SK-N-SH (cell line): ENCODE data around the gene PNN. TPM values are rescaled to one million over a fixed set of nuclear protein-coding genes. Genes with fewer than 3 reads are reported as not detected.
A peak's percentile ranks its signal among the peaks of the same experiment; 100 is the strongest.

Experiments
- CTCF ChIA-PET: fragments of 300-600, 350-600 bp; formaldehyde crosslinking; extraction: SDS; loops from one replicate; lab custom pipeline; 2021; lab: Yijun Ruan, JAX
- POLR2A ChIA-PET: fragments of 350-600 bp; sonication (Branson Sonifier 250); formaldehyde crosslinking; extraction: SDS; loops from one replicate; lab custom pipeline; 2020; ENCODE audit warnings: antibody characterized with exemption, inconsistent platforms; lab: Yijun Ruan, JAX
- DNase-seq: peaks from one replicate; pipeline ENCODE4 v3.0.0; 2012
- H2AFZ ChIP-seq: fragments of 200-600 bp; sonication (generic); 2 replicates; pipeline ENCODE4 v1.8.1; 2016; ENCODE audit warnings: antibody characterized with exemption, mild to moderate bottlenecking, low read depth
- H3F3A ChIP-seq: fragments of 200-600 bp; sonication (generic); replicated peaks from 2 replicates; pipeline ENCODE3; 2016; ENCODE audit warnings: antibody characterized with exemption, mild to moderate bottlenecking; ENCODE audit not compliant: insufficient read depth
- H3K27ac ChIP-seq, 2 experiments: fragments of 200-500 bp in 1 of 2; fragments of 200-600 bp in 1 of 2; sonication (Bioruptor generic) in 1 of 2; sonication (generic), shearing (Covaris generic) in 1 of 2; 2 replicates each; pipeline versions ENCODE4 v1.5.1 to v1.6.1; 2014 to 2016; ENCODE audit warnings: low read depth in 2 of 2, inconsistent platforms in 1 of 2, low read length in 1 of 2, mild to moderate bottlenecking in 1 of 2, mixed read lengths in 1 of 2
- H3K27me3 ChIP-seq: fragments of 200-600 bp; sonication (generic), shearing (Covaris generic); 2 replicates; pipeline ENCODE4 v1.6.1; 2016; ENCODE audit warnings: mixed run types; ENCODE audit not compliant: insufficient read depth
- H3K36me3 ChIP-seq, 2 experiments: fragments of 200-500 bp in 1 of 2; fragments of 200-600 bp in 1 of 2; sonication (Bioruptor generic) in 1 of 2; sonication (generic) in 1 of 2; replicated peaks in 1 of 2; 2 replicates each; pipeline versions ENCODE3 to v1.5.1; 2014 to 2016; ENCODE audit warnings: low read length in 1 of 2, mild to moderate bottlenecking in 1 of 2; ENCODE audit not compliant: insufficient read depth in 2 of 2, control insufficient read depth in 1 of 2
- H3K4me1 ChIP-seq, 2 experiments: fragments of 200-500 bp in 1 of 2; fragments of 200-600 bp in 1 of 2; sonication (Bioruptor generic) in 1 of 2; sonication (generic), shearing (Covaris generic) in 1 of 2; 2 replicates each; pipeline versions ENCODE4 v1.5.1 to v1.6.1; 2014 to 2016; ENCODE audit warnings: low read depth in 1 of 2, low read length in 1 of 2, mixed run types in 1 of 2; ENCODE audit not compliant: insufficient read depth in 2 of 2, control insufficient read depth in 1 of 2
- H3K4me2 ChIP-seq: fragments of 200-600 bp; sonication (generic), shearing (Covaris generic); 2 replicates; pipeline ENCODE4 v1.6.1; 2017; ENCODE audit warnings: mixed run types
- H3K4me3 ChIP-seq, 2 experiments: fragments of 200-500 bp in 1 of 2; fragments of 200-600 bp in 1 of 2; sonication (Bioruptor generic) in 1 of 2; sonication (generic), shearing (Covaris generic) in 1 of 2; 2 replicates each; pipeline versions ENCODE4 v1.5.1 to v1.8.1; 2014 to 2016; ENCODE audit warnings: low read depth in 2 of 2, inconsistent platforms in 1 of 2, low read length in 1 of 2, mild to moderate bottlenecking in 1 of 2, mixed read lengths in 1 of 2, moderate library complexity in 1 of 2
- H3K79me2 ChIP-seq: fragments of 200-600 bp; sonication (generic); 2 replicates; pipeline ENCODE4 v1.8.1; 2017; ENCODE audit warnings: mild to moderate bottlenecking; ENCODE audit not compliant: insufficient read depth
- H3K9ac ChIP-seq: fragments of 200-600 bp; sonication (generic); 2 replicates; pipeline ENCODE4 v1.6.1; 2017; ENCODE audit warnings: mixed run types
- H3K9me2 ChIP-seq: fragments of 200-600 bp; sonication (generic); 2 replicates; pipeline ENCODE4 v1.6.1; 2017; ENCODE audit warnings: mixed run types
- H3K9me3 ChIP-seq: fragments of 200-600 bp; sonication (generic); 2 replicates; pipeline ENCODE4 v1.6.1; 2017; ENCODE audit warnings: mixed run types, mild to moderate bottlenecking, moderate library complexity
- H4K20me1 ChIP-seq: fragments of 200-600 bp; sonication (generic); 2 replicates; pipeline ENCODE4 v1.6.1; 2017; ENCODE audit warnings: mild to moderate bottlenecking, mixed run types; ENCODE audit not compliant: insufficient read depth
- ELF1 ChIP-seq: IDR thresholded peaks from 2 replicates; pipeline ENCODE4 v1.4.0; 2012
- EZH2phosphoT487 ChIP-seq: fragments of 200-600 bp; sonication (generic); IDR thresholded peaks from 2 replicates; pipeline ENCODE4 v1.6.1; 2017; ENCODE audit warnings: low read depth, mixed run types, mild to moderate bottlenecking, antibody characterized with exemption, moderate library complexity, borderline replicate concordance
- NFIC ChIP-seq: IDR thresholded peaks from 2 replicates; pipeline ENCODE4 v1.4.0; 2012; ENCODE audit warnings: borderline replicate concordance
- NRF1 ChIP-seq: IDR thresholded peaks from 2 replicates; pipeline ENCODE4 v1.6.1; 2012; ENCODE audit warnings: low read depth, mild to moderate bottlenecking, low read length
- POLR2AphosphoS5 ChIP-seq: IDR thresholded peaks from 2 replicates; pipeline ENCODE4 v1.6.1; 2012; ENCODE audit warnings: low read depth, low read length
- RAD21 ChIP-seq: IDR thresholded peaks from 2 replicates; pipeline ENCODE4 v1.6.1; 2012; ENCODE audit warnings: mild to moderate bottlenecking, low read length
- RCOR1 ChIP-seq: fragments of 150-350 bp; IDR thresholded peaks from 2 replicates; pipeline ENCODE4 v1.6.1; 2017; ENCODE audit warnings: antibody characterized with exemption, low read length
- RFX5 ChIP-seq: IDR thresholded peaks from 2 replicates; pipeline ENCODE4 v1.6.1; 2012; ENCODE audit warnings: mild to moderate bottlenecking, improper control_type of control experiment, low read length
- TAF1 ChIP-seq: IDR thresholded peaks from 2 replicates; pipeline ENCODE4 v1.6.1; 2012; ENCODE audit warnings: low read depth, mild to moderate bottlenecking, low read length, moderate library complexity, borderline replicate concordance
- WGBS: methylation state at CpG from one replicate; pipeline ENCODE4 v1.1.6; 2017; ENCODE audit warnings: low lambda C conversion rate; 5-methylcytosine and 5-hydroxymethylcytosine counted together
- polyA plus RNA-seq, 3 experiments: library from polyadenylated mRNA; depleted of rRNA; stranded (reverse); fragments of >200 nt; gene quantifications; 2 replicates each; pipeline ENCODE4 v1.2.3, GENCODE V29; 2012
- TF ChIP-seq, protein P1 (sequence below): IDR thresholded peaks from 2 replicates; pipeline ENCODE4 v1.4.0; 2012; ENCODE audit warnings: low read depth, borderline replicate concordance
- TF ChIP-seq, protein P2 (sequence below): IDR thresholded peaks from 2 replicates; pipeline ENCODE4 v1.4.0; 2012; ENCODE audit warnings: low read depth
- TF ChIP-seq, protein P3 (sequence below): IDR thresholded peaks from 2 replicates; pipeline ENCODE4 v1.6.1; 2012; ENCODE audit warnings: mild to moderate bottlenecking, low read depth, low read length, moderate library complexity
- TF ChIP-seq, protein P4 (sequence below): fragments of 150-350 bp; IDR thresholded peaks from 2 replicates; pipeline ENCODE4 v1.6.1; 2017; ENCODE audit warnings: antibody characterized with exemption, low read length, low read depth, borderline replicate concordance

The PNN gene
- polyA plus RNA-seq, 1 of the 3 experiments (the other 2 are of a cell fraction): 8.8 TPM

DNA sequence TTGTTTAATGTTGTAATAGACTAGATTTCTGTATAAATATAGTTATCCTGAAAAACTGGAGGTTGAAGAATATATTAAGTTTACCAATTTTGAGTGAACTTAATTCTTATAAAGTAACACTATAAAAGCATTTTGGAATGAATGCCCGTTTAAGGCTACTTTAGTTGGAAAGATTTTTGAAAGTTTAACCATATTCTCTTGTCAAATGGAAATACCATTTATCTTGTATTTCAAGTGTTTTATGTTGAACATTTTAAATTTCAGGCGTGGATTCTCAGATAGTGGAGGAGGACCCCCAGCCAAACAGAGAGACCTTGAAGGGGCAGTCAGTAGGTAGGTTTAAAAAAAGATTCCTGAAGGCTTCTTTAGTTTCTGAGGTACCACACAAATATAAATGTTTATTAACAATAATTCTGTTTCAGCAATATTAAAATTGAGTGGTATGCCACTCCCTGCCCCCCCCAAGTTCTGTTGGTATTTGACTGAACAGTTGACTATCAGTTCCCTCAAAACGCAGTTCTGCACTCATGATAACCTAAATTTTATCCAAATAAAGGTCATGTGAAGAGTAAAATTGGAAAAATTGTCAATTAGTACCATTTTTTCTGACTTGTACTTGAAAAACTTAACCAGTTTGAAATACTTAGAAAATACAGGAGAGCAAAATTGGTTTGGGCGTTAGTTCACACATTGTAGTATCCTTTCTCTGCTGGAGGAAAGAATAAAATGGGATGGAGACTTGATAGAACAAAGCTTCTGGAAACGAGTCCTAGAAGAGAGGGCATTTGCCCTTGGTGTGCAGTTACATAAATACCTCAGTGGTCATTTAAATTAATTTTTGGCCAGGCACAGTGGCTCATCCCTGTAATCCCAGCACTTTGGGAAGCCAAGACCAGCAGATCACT is 1.5 kb downstream of the PNN start:
- H2AFZ ChIP-seq: no peak overlapping the region
- peak overlapping the region; percentile 83; the same call in 1 of the 2 replicates for H3K9ac ChIP-seq
- WGBS: 45% methylated on average over 5 of the region's 5 CpGs
- POLR2A ChIA-PET: no interaction called here
- TF ChIP-seq RAD21 (no peak), RCOR1 (no peak), POLR2AphosphoS5 (no peak), NFIC (no peak), EZH2phosphoT487 (no peak), RFX5 (no peak), ELF1 (no peak), NRF1 (no peak), TAF1 (no peak)
- TF ChIP-seq, protein P1, sequence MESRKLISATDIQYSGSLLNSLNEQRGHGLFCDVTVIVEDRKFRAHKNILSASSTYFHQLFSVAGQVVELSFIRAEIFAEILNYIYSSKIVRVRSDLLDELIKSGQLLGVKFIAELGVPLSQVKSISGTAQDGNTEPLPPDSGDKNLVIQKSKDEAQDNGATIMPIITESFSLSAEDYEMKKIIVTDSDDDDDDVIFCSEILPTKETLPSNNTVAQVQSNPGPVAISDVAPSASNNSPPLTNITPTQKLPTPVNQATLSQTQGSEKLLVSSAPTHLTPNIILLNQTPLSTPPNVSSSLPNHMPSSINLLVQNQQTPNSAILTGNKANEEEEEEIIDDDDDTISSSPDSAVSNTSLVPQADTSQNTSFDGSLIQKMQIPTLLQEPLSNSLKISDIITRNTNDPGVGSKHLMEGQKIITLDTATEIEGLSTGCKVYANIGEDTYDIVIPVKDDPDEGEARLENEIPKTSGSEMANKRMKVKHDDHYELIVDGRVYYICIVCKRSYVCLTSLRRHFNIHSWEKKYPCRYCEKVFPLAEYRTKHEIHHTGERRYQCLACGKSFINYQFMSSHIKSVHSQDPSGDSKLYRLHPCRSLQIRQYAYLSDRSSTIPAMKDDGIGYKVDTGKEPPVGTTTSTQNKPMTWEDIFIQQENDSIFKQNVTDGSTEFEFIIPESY: no peak
- TF ChIP-seq, protein P2, sequence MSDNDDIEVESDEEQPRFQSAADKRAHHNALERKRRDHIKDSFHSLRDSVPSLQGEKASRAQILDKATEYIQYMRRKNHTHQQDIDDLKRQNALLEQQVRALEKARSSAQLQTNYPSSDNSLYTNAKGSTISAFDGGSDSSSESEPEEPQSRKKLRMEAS: no peak
- TF ChIP-seq, protein P3, sequence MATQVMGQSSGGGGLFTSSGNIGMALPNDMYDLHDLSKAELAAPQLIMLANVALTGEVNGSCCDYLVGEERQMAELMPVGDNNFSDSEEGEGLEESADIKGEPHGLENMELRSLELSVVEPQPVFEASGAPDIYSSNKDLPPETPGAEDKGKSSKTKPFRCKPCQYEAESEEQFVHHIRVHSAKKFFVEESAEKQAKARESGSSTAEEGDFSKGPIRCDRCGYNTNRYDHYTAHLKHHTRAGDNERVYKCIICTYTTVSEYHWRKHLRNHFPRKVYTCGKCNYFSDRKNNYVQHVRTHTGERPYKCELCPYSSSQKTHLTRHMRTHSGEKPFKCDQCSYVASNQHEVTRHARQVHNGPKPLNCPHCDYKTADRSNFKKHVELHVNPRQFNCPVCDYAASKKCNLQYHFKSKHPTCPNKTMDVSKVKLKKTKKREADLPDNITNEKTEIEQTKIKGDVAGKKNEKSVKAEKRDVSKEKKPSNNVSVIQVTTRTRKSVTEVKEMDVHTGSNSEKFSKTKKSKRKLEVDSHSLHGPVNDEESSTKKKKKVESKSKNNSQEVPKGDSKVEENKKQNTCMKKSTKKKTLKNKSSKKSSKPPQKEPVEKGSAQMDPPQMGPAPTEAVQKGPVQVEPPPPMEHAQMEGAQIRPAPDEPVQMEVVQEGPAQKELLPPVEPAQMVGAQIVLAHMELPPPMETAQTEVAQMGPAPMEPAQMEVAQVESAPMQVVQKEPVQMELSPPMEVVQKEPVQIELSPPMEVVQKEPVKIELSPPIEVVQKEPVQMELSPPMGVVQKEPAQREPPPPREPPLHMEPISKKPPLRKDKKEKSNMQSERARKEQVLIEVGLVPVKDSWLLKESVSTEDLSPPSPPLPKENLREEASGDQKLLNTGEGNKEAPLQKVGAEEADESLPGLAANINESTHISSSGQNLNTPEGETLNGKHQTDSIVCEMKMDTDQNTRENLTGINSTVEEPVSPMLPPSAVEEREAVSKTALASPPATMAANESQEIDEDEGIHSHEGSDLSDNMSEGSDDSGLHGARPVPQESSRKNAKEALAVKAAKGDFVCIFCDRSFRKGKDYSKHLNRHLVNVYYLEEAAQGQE: no peak
- TF ChIP-seq, protein P4, sequence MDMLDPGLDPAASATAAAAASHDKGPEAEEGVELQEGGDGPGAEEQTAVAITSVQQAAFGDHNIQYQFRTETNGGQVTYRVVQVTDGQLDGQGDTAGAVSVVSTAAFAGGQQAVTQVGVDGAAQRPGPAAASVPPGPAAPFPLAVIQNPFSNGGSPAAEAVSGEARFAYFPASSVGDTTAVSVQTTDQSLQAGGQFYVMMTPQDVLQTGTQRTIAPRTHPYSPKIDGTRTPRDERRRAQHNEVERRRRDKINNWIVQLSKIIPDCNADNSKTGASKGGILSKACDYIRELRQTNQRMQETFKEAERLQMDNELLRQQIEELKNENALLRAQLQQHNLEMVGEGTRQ: no peak
- TF ChIP-seq, all 33 proteins: peak for 0
- peaks cover 0 to 4% of the 10 kb centered on the region in 2 experiments; a peak in 3 of 4 replicates for H3K4me1 ChIP-seq
- H3F3A ChIP-seq: peaks cover 11% of the 10 kb centered on the region
- H3K9me2 ChIP-seq: no peaks in the 10 kb centered on the region
- H3K4me3 ChIP-seq: peak overlapping the region; percentile 72 to 75
- peak overlapping the region in 1 of 2 experiments; percentile 83; a peak in 1 of 4 replicates for H3K27ac ChIP-seq
- peak overlapping the region; percentile 79 for H3K4me2 ChIP-seq
- CTCF ChIA-PET: no interaction called here
- peaks cover 40 to 41% of the 10 kb centered on the region in 2 experiments for H3K36me3 ChIP-seq
- peaks cover 43% of the 10 kb centered on the region for H3K79me2 ChIP-seq
- DNase-seq: no peak
- no peaks in the 10 kb centered on the region for H4K20me1 ChIP-seq
- no peaks in the 10 kb centered on the region for H3K27me3 ChIP-seq
- H3K9me3 ChIP-seq: no peaks in the 10 kb centered on the region
